Upper lobe of right lung (tissue), 1 donor: ENCODE data around the gene CNTN1. TPM values are rescaled to one million over a fixed set of nuclear protein-coding genes. Genes with fewer than 3 reads are reported as not detected.

ENCODE experiments used
- ATAC-seq: fragments of 200-7000 bp; cut with Tn5 transposase; one replicate; pipeline ENCODE4 v1.9.1; 2020; ENCODE audit warnings: mild to moderate bottlenecking, moderate library complexity
- DNase-seq: peaks from one replicate; pipeline ENCODE4 v3.0.0-alpha.2; 2020
- H3K27ac ChIP-seq: fragments of 200-600 bp; one replicate; pipeline ENCODE4 v1.8.0; 2022
- H3K27me3 ChIP-seq: fragments of 200-600 bp; one replicate; pipeline ENCODE4 v1.8.0; 2022; ENCODE audit warnings: mild to moderate bottlenecking
- H3K36me3 ChIP-seq: fragments of 200-600 bp; one replicate; pipeline ENCODE4 v1.8.0; 2022
- H3K4me1 ChIP-seq: fragments of 200-600 bp; one replicate; pipeline ENCODE4 v1.8.0; 2022
- H3K4me3 ChIP-seq: fragments of 200-600 bp; one replicate; pipeline ENCODE4 v1.8.0; 2022; ENCODE audit warnings: mild to moderate bottlenecking
- H3K9me3 ChIP-seq: fragments of 200-600 bp; one replicate; pipeline ENCODE4 v1.8.0; 2022
- intact Hi-C: fragments of 100-400 bp; cut with DNase I; formaldehyde crosslinking; loops from one replicate; pipeline ENCODE4 v1.11.0; 2022
- long read RNA-seq: library from polyadenylated mRNA; unstranded; transcript quantifications from one replicate; pipeline ENCODE4 v2.0.0, GENCODE V29; 2021
- total RNA-seq: library from RNA; stranded (reverse); fragmentation: NEBNext Ultra II Directional; extraction: Animal tissue kit (Norgen Biotek cat#: 25700); gene quantifications from one replicate; pipeline ENCODE4 v1.2.1, GENCODE V29; 2021
- TF ChIP-seq, protein P1 (sequence below): fragments of 200-600 bp; IDR thresholded peaks from one replicate; pipeline ENCODE4 v1.8.0; 2022; ENCODE audit warnings: antibody characterized with exemption
- donor health status: DM: no; HTN: yes; CAD: no; lungs with severe emphysema.

The CNTN1 gene
- total RNA-seq = 15.1 TPM
- long read RNA-seq, full-length matches to known transcripts = 13 of 16 reads
- long read RNA-seq, partial matches to known transcripts = 0 of 16 reads
- long read RNA-seq, other reads (novel, unspliced or antisense) = 3 of 16 reads

DNA sequence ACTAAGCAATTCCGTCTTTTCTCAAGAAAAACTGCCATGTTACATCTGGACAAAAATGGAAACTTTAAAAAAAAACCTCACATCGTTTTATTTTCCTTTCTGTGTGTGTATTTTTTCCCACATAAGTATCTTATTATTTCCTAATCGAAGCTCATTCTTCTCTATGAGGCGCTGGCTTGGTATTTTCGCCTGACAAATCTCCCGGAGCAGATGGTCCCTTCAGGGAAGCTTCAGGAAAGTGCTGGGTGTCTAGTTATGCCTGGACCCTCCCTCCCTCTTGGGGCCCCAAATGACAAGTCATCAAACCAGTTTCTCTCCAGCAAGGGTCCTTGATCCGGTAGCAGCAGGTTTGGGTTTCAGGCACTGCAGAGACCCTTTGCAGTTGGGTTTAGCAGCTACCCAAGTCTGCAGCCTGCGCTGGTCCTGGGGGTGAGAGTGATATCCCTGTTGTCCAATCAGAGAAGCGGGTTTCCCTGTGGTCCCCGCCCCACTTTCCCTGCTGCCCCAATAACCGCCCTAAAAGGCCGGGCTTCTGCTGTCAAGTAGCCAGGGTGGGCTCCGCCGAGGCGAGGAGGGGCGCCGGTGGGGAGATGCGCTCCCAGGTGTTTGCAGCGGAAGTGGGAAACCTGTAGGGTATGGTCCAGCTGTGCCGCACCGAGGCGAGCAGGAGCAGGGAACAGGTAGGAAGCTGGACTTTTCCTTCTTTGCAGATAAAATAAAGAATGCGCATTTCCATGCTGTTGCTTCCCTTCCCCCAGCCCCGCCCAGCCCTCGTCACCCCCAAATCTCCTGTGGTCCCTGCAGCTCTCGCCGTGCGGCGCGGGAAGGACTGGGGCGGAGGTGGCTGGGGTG, at the start of gene CNTN1:
Gene CNTN1 (plus strand): TSS at position 527 of the 852 bp plus-strand sequence.
- intact Hi-C loops = no loop called here
- H3K4me1 ChIP-seq = no peaks in the 10 kb centered on the region
- no peak within 1 kb of the TSS for H3K27ac ChIP-seq
- no peaks in the 10 kb centered on the region for H3K36me3 ChIP-seq
- ATAC-seq = peak; percentile 94
- H3K4me3 ChIP-seq = peak within 1 kb of the TSS; percentile 58
- TF ChIP-seq, protein P1, sequence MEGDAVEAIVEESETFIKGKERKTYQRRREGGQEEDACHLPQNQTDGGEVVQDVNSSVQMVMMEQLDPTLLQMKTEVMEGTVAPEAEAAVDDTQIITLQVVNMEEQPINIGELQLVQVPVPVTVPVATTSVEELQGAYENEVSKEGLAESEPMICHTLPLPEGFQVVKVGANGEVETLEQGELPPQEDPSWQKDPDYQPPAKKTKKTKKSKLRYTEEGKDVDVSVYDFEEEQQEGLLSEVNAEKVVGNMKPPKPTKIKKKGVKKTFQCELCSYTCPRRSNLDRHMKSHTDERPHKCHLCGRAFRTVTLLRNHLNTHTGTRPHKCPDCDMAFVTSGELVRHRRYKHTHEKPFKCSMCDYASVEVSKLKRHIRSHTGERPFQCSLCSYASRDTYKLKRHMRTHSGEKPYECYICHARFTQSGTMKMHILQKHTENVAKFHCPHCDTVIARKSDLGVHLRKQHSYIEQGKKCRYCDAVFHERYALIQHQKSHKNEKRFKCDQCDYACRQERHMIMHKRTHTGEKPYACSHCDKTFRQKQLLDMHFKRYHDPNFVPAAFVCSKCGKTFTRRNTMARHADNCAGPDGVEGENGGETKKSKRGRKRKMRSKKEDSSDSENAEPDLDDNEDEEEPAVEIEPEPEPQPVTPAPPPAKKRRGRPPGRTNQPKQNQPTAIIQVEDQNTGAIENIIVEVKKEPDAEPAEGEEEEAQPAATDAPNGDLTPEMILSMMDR = no peak
- H3K9me3 ChIP-seq = no peaks in the 10 kb centered on the region
- peak; percentile 81 for DNase-seq
- peaks cover 22% of the 10 kb centered on the region for H3K27me3 ChIP-seq

DNA sequence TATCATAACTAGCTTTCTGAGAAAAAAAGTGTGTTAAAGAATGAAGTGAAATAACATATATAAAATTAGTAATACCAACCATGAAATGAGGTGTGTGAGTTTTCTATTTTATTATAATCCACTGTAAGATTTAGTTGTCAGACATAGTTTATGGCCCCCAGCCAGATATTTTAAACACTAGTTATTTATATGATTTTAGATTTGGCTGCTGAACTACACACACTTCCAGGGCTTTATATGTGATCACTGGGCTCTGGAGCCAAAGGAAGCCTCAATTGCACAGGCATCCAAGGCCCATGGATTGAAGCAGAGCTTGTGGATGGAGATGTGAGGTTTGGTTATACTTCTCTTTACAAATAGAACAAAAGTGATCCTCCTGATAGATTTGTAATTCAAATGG, 48.7 kb upstream of the CNTN1 start:
- Histone ChIP-seq H3K4me3 (no peak overlapping the region), H3K4me1 (no peaks in the 10 kb centered on the region), H3K27me3 (no peaks in the 10 kb centered on the region), H3K9me3 (no peaks in the 10 kb centered on the region), H3K27ac (no peak overlapping the region), H3K36me3 (no peaks in the 10 kb centered on the region)
- intact Hi-C loops = no loop called here
- ATAC-seq = no peak
- no peak for DNase-seq
- TF ChIP-seq, protein P1 = no peak

DNA sequence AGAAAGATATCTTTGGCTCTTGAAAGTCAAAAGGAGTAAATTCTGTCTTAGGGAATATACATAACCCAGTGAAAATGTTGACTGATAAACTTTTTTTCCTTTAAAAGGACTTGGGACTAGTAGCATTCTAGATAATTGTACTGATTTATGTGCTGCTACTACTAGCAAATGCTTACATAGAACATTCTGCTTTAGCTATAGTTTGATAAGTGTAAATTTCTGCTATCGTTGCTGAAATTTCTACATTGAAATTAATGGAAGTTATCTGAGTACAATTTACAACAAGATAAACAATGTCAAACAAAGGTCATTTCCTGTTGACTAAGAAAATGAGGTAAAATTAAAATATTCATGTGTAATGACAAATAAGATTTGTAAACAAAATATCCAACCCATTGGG, 48.3 kb upstream of the CNTN1 start:
- H3K4me3 ChIP-seq = no peak overlapping the region
- no peaks in the 10 kb centered on the region for H3K9me3 ChIP-seq
- H3K27me3 ChIP-seq = no peaks in the 10 kb centered on the region
- TF ChIP-seq, protein P1 = no peak
- DNase-seq (no peak), ATAC-seq (no peak)
- no peaks in the 10 kb centered on the region for H3K36me3 ChIP-seq
- intact Hi-C loops = no loop called here
- H3K27ac ChIP-seq = no peak overlapping the region
- no peaks in the 10 kb centered on the region for H3K4me1 ChIP-seq

- H3K4me1 ChIP-seq = no peaks in the 10 kb centered on the region
- H3K27ac ChIP-seq = no peak overlapping the region
- no peaks in the 10 kb centered on the region for H3K36me3 ChIP-seq
- no peaks in the 10 kb centered on the region for H3K9me3 ChIP-seq
- H3K27me3 ChIP-seq = no peaks in the 10 kb centered on the region
- intact Hi-C loops = no loop called here
- H3K4me3 ChIP-seq = no peak overlapping the region
- ATAC-seq (no peak), DNase-seq (no peak)
- TF ChIP-seq, protein P1 = no peak
Observed at GRCh38 chr12:40644708-40645107, 47.5 kb upstream of the CNTN1 start.

DNA sequence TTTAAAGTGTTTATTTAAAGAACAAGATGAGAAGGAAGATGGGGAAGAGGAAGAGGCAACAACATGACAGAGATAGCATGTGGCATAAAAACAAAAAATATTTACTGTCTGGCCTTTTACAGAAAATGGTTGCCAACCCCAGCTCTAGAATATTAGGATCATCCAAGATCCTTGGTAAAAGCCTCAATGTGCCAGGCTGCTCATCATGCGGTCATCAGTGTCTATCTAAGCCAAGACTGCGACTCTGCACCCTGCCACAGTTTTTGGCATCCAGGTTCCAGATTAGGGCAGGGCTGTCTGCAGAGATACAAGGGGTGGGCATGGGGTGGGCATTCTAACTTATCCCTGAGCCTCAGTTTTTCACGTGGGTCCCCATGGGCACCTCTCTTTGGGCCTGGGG, 46.9 kb upstream of the CNTN1 start:
- Histone ChIP-seq H3K4me1 (no peaks in the 10 kb centered on the region), H3K36me3 (no peaks in the 10 kb centered on the region), H3K9me3 (no peaks in the 10 kb centered on the region), H3K27ac (no peak overlapping the region), H3K4me3 (no peak overlapping the region), H3K27me3 (no peaks in the 10 kb centered on the region)
- intact Hi-C loops = no loop called here
- ATAC-seq (no peak), DNase-seq (no peak)
- TF ChIP-seq, protein P1 = no peak
